GM19193 (cell line): ENCODE results near the gene MARK1.

Experiments used
- POLR2A ChIP-seq: IDR thresholded peaks from 4 replicates; pipeline ENCODE4 v1.6.1; 2011; ENCODE audit not compliant: insufficient read depth, insufficient read length; ENCODE audit errors: extremely low read depth

MARK1 gene

GRCh38 chr1:220691053-220691684 lies 163.2 kb downstream of the MARK1 start:
- TF ChIP-seq POLR2A: no peak

- no peak for TF ChIP-seq POLR2A
Measured at GRCh38 chr1:220692436-220693228, 164.7 kb downstream of the MARK1 start.

- TF ChIP-seq POLR2A: no peak
Measured at GRCh38 chr1:220694866-220695382, 167.0 kb downstream of the MARK1 start.

DNA sequence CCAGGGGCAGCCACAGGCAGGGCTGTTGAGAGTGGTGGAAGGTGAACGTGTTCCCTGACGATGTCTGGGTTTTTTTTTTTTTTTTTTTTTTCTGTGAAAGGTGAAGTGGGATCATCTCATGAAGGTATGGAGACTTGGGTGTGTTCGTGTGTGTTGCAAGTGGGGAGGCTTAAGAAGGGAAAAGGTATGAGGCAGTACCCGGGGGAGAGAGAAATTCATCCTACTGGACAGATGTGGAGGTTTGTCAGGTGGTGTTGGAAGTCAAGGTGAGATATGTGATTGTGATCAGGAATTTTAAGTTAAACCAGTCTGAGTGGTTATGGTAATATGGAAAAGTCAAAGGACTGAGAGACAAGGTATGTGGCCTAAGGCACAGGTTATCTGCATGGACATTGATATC lies 167.5 kb downstream of the MARK1 start:
- no peak for TF ChIP-seq POLR2A

DNA sequence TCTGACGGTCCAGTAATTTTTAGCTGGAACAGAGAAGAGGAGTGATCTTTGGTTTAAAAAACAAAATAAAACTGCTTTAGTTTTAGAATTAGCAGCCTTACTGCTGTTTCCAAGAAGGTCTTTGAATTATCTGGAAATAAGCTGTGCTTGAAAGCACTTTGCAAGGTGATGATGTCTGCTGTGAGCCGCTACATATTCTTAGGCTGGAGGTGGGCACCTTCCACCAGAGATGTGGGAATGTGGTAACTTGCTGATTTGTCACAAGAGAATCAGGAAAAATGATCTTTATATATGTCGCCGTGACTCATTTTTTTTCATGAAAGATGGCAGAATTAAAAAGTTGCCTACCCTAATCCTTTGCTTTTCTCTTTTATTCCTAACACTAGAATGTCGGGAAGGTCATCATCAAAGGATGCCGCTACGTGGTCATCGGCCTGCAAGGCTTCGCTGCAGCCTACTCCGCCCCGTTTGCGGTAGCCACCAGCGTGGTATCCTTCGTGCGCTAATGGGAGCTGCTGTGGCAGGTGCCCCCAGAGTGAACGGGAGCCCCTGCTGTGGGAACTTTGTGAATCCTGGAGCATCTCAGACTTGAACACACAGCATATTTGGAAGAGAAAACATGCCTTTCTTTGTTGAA lies 168.4 kb downstream of the MARK1 start:
- TF ChIP-seq POLR2A: no peak

DNA sequence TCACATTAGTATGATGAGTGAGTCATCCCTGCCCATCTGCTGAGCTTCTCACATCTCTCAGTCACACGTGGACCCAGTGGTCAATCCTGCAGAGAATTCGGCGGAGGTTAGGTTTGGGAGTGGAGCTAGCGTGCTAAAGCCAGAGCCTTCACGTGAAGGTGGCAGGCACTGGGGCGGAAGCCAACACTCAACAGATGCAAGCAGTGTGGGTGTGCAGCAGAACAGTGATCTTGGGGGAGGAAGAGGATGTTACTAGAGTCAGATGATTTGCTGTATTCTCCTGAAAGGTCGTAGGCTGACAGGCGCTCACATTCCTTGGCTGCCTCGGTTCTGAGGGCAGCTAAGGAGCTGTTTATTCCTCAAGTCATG lies 168.9 kb downstream of the MARK1 start:
- TF ChIP-seq POLR2A: no peak

DNA sequence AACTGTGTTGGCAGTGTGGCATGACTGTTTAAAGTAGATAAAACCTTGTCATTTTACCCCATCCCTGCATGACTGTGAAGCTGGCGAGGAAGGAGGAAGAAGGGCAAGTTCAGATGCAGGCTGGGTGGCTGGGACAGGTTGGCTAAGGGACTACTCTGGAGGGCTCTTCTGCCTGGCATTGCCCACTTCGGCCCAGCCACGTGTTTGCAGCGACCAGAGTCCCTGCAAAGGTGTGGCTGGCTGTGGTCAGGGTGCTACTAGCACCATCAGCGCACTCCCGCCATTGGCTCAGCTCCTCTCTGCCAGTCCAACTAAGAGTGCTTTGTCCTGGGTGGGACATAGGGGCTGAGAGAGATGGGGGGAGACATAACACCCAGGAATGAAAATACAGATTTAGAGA lies 169.4 kb downstream of the MARK1 start:
- no peak for TF ChIP-seq POLR2A

- no peak for TF ChIP-seq POLR2A
Measured at GRCh38 chr1:220698607-220699016, 170.7 kb downstream of the MARK1 start.

DNA sequence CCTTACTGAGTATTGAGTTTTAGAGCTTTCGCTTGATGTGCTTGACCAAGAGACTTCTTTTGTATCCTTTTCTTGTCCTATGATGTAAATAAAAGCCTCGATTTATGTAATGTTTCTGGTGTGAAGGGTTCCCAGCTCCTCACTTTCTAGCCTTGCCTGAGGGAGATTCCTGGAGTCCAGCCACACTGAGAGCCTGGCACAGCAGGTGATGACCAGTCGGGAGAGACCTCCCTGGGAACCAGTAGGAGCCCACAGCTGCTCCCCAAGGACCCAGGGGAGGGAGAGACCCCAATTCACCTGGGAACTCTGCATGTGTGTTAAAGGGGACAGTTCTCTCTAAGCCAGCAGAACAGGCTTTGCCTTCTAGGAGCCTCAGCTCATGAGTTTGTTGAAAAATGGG lies 171.1 kb downstream of the MARK1 start:
- no peak for TF ChIP-seq POLR2A

DNA sequence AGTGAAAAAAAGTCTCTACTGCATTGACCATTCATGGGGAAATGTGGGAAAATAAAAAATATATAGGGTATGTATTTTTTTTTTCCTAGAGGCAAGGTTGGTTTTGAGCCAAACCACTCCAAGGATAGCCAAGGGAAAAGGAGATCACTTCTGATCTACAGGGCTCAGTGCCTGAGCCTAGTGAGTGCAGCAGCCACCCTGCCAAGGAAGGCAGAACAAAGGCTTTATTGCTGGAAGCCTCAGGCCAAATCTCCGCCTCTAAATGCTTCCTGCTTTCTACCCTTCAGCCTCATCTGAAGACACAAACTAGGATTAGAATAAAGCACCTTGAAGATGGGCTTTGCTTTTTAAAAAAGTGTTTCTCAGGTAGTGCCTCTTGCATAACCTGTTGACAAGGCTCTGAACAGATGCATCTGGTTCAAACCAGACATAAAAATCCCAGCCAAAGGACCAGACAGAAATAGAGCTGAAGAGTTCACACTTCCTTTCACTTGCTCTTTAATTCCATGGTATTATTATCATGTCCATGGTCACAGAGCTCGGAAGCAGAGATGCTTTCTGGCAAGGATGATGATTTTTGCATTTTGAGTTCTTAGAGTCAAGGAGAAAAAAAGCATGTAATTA lies 172.7 kb downstream of the MARK1 start:
- TF ChIP-seq POLR2A: no peak

DNA sequence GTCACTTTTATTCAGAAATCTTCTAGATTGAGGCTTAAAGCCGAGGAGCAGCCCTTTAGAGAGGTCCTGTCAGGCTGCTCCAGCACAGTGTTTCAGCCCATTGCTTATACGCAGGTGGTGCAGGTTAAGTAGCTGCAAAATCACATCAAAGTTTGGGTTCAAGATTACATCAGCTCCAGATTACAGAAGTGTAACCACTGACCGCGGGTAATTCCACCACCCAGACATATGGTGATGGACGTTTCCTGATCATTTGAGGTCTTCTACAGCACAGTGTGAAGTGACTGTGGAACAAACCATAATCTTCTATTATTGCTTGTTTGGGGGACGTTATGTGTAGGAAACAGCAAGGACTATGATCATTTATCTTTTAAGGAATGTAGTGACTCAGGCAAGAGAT lies 174.0 kb downstream of the MARK1 start:
- no peak for TF ChIP-seq POLR2A

- TF ChIP-seq POLR2A: no peak
Measured at GRCh38 chr1:220702733-220703270, 174.9 kb downstream of the MARK1 start.

GRCh38 chr1:220703305-220703704 lies 175.4 kb downstream of the MARK1 start:
- no peak for TF ChIP-seq POLR2A

DNA sequence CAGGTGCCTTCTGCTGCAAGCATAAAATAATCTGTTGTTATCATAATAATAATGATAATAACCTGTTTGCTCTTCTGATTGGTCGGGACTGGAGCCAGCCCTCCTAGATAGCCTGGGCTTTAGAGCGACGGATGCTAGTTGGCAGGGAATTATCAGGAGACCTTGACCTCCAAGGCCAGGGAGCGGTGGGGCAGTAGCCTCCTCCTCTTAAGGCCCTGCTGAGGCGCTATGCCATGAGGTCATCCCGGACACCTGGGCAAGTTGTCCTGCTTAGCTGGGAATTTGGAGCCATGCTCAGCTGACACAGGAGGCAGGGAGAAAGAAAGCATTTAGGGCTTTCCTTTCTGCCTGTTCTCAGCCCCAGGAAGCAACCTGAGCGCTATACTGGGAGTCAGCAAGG lies 177.8 kb downstream of the MARK1 start:
- no peak for TF ChIP-seq POLR2A

- TF ChIP-seq POLR2A: no peak
Measured at GRCh38 chr1:220706480-220706879, 178.5 kb downstream of the MARK1 start.
